Stimulated activated naive CD8-positive, alpha-beta T cell treated with anti-CD3 and anti-CD28 coated beads, Interleukin-15, amount 100 ng/mL, for 72 hours (primary cell): Measurements from ENCODE around the gene UGT1A10.

ENCODE experiments used
- ATAC-seq: fragments of 150-1000 bp; cut with Tn5 transposase; 2 replicates; pipeline ENCODE4 v1.10.0; 2021; ENCODE audit warnings: mild to moderate bottlenecking, moderate library complexity
- DNase-seq, 2 donors: peaks; one replicate each; pipeline ENCODE4 v3.0.0; 2021 to 2022
- H3K27ac Mint-ChIP-seq, 2 donors: one replicate each; pipeline ENCODE4 v1.8.0; 2022; ENCODE audit warnings: mild to moderate bottlenecking in 2 of 2, mixed read lengths in 2 of 2, moderate library complexity in 2 of 2
- H3K27me3 Mint-ChIP-seq: one replicate; pipeline ENCODE4 v1.8.0; 2022; ENCODE audit warnings: mixed read lengths
- H3K4me1 Mint-ChIP-seq: one replicate; pipeline ENCODE4 v1.8.0; 2022; ENCODE audit warnings: mild to moderate bottlenecking, mixed read lengths
- H3K4me3 Mint-ChIP-seq, 2 donors: one replicate each; pipeline ENCODE4 v1.8.0; 2022; ENCODE audit warnings: mild to moderate bottlenecking in 2 of 2, mixed read lengths in 2 of 2, moderate library complexity in 1 of 2
- H3K9me3 Mint-ChIP-seq, 2 donors: one replicate each; pipeline ENCODE4 v1.8.0; 2022; ENCODE audit warnings: mixed read lengths in 2 of 2

UGT1A10 gene

DNA sequence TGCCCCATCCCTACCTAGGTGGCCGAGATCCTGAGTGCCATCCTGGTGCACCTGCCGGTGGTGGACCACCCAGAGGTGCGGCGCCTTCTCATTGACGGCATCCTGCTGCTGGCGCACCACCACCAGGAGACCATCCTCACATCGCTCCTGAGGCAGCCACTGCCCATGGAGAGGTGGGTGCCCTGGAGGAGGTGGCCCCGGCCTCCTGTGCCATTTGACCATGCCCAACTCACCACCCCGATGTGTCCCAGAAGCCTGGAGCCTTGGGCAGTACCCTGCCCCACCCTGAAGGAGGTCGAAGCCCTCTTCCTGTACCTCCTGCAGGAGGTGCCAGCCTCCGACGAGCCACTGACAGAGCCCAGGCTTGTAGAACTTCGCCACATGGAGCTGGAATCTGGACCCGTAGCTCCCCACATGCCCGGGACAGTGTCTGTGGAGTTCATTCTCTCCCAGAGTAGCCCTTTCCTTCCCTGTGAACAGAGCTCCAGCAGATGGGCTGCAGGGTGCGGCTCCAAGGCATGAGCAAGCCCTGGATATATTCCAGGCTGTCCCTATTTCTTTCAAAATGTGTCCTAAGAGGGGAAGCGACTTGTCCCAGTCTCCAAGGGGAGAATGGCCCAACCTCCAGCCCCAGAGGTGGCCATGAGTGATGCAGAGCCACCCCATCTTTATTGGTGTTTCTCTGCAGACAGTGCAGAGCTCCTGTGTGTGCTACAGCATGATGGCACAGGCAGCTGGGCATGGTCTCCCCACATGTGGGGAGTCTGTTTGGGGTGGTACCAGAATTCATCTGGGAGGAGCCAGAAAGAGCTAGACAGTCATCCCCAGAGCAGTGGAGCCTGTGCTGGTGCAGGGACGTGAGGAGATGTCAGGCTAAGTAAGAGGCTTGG is 183.9 kb downstream of the UGT1A10 start:
- no peak overlapping the region for H3K4me3 Mint-ChIP-seq
- H3K4me1 Mint-ChIP-seq: peaks cover 6% of the 10 kb centered on the region
- H3K27me3 Mint-ChIP-seq: peaks cover 23% of the 10 kb centered on the region
- no peaks in the 10 kb centered on the region for H3K9me3 Mint-ChIP-seq
- H3K27ac Mint-ChIP-seq: no peak overlapping the region
- DNase-seq (no peak), ATAC-seq (no peak)

GRCh38 chr2:233820774-233821105 is 184.5 kb downstream of the UGT1A10 start:
- no peaks in the 10 kb centered on the region for H3K9me3 Mint-ChIP-seq
- H3K27me3 Mint-ChIP-seq: peaks cover 18% of the 10 kb centered on the region
- no peak overlapping the region for H3K27ac Mint-ChIP-seq
- H3K4me3 Mint-ChIP-seq: no peak overlapping the region
- H3K4me1 Mint-ChIP-seq: peaks cover 6% of the 10 kb centered on the region
- DNase-seq: no peak
- ATAC-seq: no peak

- peaks cover 13% of the 10 kb centered on the region for H3K27me3 Mint-ChIP-seq
- no peak for DNase-seq
- H3K4me1 Mint-ChIP-seq: peaks cover 6% of the 10 kb centered on the region
- H3K4me3 Mint-ChIP-seq: no peak overlapping the region
- no peak for ATAC-seq
- H3K9me3 Mint-ChIP-seq: no peaks in the 10 kb centered on the region
- no peak overlapping the region for H3K27ac Mint-ChIP-seq
These were observed 184.9 kb downstream of the UGT1A10 start for GRCh38 chr2:233821196-233821595.

DNA sequence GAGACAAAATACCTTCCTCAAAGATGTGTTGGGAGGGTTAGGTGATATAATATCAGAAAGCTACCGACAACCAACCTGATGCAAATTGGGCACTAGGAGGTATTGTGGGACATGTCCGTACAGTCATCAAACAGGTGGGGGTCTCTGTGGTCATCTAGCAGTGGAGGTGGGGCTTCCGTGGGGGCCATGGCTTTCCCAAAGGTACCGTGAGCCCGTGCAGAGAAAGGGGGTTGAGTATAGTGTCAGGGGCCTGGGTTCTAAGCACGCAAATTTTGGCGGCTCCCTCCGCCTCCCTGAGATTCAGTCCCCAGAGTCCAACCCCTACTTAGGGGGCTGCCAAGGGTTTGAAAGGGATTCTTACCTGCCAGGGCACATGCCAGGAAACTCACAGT is 185.5 kb downstream of the UGT1A10 start:
- Mint-ChIP-seq H3K27ac (no peak overlapping the region), H3K4me1 (peaks cover 6% of the 10 kb centered on the region), H3K27me3 (peaks cover 8% of the 10 kb centered on the region), H3K9me3 (no peaks in the 10 kb centered on the region), H3K4me3 (no peak overlapping the region)
- no peak for DNase-seq
- ATAC-seq: no peak

DNA sequence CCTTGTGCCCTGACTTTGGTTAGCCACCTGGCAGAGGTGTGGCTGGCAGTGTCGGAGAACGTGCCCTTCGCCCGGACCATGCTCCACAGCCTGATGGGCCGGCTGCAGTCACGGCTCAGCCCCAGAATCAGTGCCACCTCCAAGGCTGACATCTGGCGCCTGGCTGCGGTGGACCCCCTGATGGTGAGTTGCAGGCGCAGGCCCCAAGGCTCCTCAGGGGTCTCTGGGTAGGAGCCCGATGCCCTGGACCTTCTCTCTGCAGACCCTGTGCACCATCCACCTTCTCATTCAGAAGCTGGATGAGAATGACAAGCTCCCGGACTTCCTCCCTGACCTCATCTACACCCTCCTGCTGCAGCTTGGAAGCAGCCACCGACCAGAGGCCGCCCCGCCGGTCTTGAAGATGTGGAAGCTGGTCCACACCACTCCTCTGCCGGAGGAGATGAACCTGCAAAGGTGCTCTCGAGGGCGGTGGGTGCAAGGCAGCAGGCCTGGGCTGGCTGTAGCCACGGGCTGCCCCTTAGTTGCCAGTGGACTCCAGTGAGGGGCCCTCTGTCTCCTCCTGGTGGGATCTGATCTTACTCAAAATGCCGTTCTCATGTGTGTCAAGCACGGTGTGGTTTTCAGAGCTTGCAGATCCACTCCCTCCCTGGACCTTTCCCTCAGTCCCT is 186.0 kb downstream of the UGT1A10 start:
- Mint-ChIP-seq H3K27me3 (peaks cover 3% of the 10 kb centered on the region), H3K4me1 (peaks cover 2% of the 10 kb centered on the region)

More for the DNA sequence above, 186.0 kb downstream of the UGT1A10 start:
- H3K9me3 Mint-ChIP-seq: no peaks in the 10 kb centered on the region
- DNase-seq: no peak
- no peak overlapping the region for H3K4me3 Mint-ChIP-seq
- no peak overlapping the region for H3K27ac Mint-ChIP-seq
- ATAC-seq: no peak
